Right ventricle myocardium inferior (tissue), 1 donor: ENCODE results near the gene MYO7A. TPM values are rescaled to one million over a fixed set of nuclear protein-coding genes. Genes with fewer than 3 reads are reported as not detected.

Experiments used
- ATAC-seq: fragments of 200-7000 bp; cut with Tn5 transposase; one replicate; pipeline ENCODE4 v1.9.1; 2020; ENCODE audit warnings: mild to moderate bottlenecking, moderate library complexity
- DNase-seq: peaks from one replicate; pipeline ENCODE4 v3.0.0; 2021; ENCODE audit errors: missing footprints
- intact Hi-C: fragments of 100-400 bp; cut with DNase I; formaldehyde crosslinking; loops from one replicate; pipeline ENCODE4 v1.11.0; 2022
- total RNA-seq: library from RNA; stranded (reverse); fragmentation: NEBNext Ultra II Directional; extraction: Animal tissue kit (Norgen Biotek cat#: 25700); gene quantifications from one replicate; pipeline ENCODE4 v1.2.1, GENCODE V29; 2021
- donor health status: DM: no; HTN: yes; CAD: no; lungs with severe emphysema.

Gene MYO7A
- total RNA-seq, 1 donor from 2014 or later, result 7.0 TPM

DNA sequence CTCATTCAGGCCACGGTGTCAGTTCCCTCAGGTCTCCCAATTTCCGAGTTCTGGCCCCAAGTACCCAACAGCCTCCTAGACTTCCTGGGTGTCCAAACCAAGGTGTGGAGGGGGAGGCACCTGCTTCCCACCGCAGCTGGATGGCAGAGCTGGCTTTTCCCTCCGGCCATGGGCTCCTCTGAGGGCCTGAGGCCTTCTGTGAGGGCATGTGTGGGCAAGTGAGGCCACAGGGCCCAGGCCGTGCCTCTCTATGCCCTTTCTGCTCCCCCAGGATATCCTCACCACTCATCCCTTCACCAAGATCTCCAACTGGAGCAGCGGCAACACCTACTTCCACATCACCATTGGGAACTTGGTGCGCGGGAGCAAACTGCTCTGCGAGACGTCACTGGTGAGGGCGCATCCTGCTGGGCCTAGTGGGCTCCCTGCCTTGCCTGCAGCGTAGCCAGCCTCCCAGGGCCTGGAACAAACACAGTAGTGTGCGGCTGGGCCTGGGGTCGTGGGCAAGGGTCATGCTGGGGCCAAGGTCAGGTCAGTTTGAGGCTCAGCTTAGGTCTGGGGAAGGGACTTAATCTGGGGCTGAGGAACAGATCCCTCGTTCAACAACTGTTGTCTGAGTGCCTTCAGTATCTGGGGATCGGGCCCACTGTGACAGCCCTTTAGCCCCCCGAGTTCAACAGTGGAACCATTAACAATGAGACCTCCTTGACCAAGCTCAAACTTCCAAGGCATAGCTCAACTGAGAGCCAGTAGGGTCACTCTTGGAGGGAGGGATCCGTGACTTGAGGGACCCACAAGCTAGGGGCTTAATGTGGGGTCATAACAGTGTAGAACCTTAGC lies 85.8 kb downstream of the MYO7A start:
- intact Hi-C loops, result no loop called here
- no peak for DNase-seq
- no peak for ATAC-seq

DNA sequence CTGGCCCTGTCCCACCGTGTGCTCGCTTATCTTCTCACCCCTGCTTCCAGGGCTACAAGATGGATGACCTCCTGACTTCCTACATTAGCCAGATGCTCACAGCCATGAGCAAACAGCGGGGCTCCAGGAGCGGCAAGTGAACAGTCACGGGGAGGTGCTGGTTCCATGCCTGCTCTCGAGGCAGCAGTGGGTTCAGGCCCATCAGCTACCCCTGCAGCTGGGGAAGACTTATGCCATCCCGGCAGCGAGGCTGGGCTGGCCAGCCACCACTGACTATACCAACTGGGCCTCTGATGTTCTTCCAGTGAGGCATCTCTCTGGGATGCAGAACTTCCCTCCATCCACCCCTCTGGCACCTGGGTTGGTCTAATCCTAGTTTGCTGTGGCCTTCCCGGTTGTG lies 86.5 kb downstream of the MYO7A start:
- DNase-seq (no peak), ATAC-seq (no peak)

DNA sequence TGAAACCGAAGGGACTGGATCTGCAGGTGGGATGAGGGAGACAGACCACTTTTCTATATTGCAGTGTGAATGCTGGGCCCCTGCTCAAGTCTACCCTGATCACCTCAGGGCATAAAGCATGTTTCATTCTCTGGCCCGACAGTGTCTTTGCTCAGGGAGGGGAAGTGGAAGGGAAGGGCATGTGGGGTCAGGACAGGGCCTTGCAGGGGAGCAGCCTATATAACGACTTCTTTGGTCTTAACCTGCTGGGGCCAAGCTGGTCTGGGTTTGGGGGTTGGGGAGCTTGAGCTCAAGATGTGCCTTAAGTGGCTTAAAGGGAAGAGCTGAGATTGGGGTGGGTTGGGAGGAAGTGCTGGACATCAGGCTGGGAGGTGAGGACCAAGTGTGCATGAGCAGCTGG lies 87.1 kb downstream of the MYO7A start:
- ATAC-seq (no peak), DNase-seq (no peak)
- intact Hi-C loops, result no loop called here

More for the DNA sequence above, 86.5 kb downstream of the MYO7A start:
- intact Hi-C loops, result no loop called here

DNA sequence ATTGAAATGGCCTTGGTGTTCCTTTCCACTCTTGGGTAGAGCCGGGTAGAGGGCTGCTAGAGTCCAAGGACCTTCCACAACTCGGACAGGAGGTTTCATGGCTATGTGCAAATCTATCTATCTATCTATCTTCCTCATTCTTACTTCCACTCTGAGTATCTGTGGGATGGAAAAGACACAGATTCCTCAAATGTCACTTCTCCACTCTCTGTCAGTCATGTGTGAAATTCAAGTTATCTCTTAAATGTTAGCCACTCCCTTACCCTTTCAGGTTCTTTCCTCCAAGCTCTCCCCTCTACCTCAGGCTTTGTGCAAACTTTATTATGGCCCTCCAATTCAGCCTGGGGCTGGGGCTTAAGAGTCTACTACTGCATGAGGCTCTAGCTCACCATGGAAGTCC lies 89.1 kb downstream of the MYO7A start:
- DNase-seq, result no peak
- intact Hi-C loops, result no loop called here
- ATAC-seq, result no peak

DNA sequence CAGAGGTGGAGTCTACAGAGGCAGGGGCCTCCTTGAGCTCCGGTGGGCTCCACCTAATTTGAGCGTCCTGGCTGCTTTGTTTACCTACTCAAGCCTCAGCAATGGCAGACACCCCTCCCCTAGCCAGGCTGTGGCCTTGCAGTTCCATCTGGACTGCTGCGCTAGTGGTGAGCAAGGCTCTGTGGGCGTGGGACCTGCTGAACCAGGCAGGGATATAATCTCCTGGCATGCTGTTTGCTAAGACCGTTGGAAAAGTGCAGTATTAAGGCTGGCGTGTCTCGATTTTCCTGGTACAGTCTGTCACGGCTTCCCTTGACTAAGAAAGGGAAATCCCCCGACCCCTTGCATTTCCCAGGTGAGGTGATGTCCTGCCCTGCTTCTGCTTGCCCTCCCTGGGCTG lies 95.8 kb downstream of the MYO7A start:
- no peak for DNase-seq
- intact Hi-C loops, result no loop called here
- no peak for ATAC-seq

DNA sequence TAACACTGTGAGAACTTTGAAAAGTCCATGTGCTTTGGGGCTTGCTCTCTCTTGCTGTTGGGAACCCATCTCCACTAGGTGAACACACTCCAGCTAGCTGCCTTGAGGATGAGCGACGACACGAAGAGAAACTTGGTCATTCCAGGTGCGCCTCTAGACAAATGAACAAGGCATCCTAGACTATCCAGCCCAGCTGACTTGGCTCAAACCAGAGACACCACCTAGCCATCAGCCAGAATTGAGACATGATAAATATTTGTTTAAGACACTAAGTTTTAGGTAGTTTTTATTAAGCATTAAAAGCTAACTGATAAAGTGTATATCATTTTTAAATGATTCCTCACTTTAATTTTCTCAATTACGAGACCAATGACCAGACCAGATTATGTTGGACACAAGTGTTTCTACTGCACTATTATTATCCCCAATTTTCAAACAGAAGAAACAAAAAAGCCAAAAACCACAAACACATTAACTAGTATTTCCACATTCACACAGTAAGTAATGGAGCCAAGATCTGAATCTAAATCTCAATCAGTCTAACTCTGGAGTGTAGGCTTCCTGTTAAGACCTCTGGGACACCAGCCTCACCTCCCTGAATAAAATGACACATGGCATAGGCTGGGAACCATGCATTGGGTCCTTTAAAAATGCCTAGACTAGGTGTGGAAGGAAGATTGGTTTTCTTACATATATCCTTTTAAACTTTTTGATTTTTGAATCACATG lies 103.0 kb downstream of the MYO7A start:
- DNase-seq (no peak), ATAC-seq (no peak)
- intact Hi-C loops, result no loop called here

DNA sequence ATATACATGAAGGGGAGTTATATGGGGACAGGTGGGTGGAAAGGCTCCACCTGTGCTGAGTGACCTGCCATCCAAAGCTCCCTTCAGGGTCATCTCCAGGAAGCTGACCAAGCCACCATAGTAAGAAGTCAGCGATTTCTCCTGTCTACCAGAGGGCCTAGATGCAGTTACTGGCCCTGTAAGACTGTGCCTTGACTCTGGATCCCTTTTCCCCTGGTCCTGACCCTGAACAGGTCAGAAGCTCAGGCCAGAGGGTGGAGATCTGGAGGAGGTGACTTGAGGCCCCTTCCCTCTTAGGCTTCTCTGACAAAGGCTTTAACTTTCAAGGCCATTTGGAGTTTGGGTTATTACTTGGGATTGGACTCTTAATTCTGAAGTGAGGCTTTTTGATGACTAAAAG lies 103.8 kb downstream of the MYO7A start:
- no peak for ATAC-seq
- no peak for DNase-seq
- intact Hi-C loops, result no loop called here

DNA sequence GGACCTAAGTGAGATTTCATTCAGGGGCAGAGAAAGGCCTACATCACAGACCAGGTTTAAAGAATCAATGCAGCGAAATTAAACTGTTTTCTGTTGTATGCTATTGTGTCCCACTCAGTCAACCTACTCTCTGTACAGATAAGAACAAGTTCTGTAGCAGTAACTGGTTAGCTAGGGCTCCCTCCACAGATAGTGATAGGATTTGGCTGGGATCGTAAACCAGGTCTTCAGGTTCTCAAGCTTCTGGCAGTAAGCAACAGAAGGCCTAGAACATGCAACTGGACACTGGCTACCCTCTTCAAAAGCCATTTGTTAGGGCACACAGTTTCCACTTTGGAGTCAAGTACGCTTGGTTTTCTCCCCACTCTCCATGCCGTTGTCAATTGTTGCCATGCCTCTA lies 104.2 kb downstream of the MYO7A start:
- DNase-seq, result no peak
- intact Hi-C loops, result no loop called here
- ATAC-seq, result no peak

DNA sequence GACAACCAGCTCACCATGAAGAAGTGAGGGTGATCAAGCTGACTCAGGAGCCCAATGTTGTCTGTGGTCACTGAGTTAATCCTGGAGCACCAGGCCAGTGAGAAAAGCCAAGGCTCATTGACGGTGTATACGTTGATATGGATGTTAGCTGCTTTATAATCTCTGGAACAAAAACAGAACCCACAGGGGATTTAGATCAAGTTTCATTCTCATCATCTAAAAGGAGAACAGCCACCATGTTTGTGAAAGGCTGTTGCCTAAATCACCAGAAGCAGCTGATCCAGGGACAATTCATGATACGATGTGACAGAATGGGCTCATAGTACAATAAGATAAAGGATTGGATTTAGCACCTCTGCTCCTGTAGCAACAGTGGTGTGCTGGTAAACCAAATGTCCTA lies 105.0 kb downstream of the MYO7A start:
- ATAC-seq, result no peak
- intact Hi-C loops, result no loop called here
- no peak for DNase-seq

DNA sequence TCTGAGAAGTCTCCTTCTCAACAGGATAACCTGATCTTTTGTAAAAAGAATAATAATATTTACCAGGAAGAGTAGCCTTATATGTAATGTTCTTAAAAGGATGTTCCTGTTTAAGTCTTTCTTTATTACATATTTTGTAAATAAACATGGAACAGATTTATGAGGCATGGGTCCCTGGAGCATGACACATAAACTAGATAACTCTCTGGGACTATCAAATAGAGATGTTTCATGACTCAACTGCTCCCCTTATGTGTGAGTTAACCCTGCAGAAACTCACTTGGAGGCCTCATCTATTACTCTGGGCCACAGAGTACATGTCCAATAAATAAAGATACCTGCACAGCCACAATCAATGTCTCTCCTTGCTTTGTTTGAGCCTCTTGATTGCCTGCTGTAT lies 108.9 kb downstream of the MYO7A start:
- ATAC-seq, result no peak

DNA sequence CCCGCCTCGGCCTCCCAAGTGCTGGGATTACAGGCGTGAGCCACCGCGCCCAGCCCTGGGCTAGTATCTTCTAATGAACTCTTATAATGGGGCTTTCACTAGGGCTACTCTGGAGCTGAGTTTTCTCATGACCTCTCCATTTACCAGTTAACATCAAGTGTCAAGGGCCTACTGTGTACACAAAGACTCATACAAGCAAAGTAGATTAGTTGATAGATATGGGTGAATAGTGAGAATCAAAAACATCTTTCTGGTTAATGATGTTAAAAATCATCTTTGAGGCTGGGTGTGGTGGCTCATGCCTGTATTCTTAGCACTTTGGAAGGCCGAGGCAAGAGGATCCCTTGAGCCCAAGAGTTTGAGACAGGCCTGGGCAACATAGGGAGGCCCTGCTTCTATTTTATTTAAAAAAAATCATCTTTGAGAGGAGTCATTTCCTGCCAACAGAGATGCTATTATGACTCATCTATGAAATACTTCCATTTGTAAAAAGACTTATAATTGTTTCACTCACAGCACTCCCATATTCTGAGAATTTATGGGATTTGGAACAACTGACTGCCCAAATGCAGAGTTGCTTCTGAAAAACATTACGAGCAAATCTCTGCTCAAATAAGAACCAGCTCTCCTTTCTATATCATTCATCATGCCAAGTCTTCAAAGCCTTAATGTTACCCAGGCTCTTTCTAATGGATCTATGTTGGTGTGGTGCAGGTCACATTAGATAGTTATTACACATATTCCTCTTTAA lies 116.4 kb downstream of the MYO7A start:
- DNase-seq (no peak), ATAC-seq (no peak)
- intact Hi-C loops, result no loop called here

More for the DNA sequence above, 108.9 kb downstream of the MYO7A start:
- intact Hi-C loops, result no loop called here
- no peak for DNase-seq

DNA sequence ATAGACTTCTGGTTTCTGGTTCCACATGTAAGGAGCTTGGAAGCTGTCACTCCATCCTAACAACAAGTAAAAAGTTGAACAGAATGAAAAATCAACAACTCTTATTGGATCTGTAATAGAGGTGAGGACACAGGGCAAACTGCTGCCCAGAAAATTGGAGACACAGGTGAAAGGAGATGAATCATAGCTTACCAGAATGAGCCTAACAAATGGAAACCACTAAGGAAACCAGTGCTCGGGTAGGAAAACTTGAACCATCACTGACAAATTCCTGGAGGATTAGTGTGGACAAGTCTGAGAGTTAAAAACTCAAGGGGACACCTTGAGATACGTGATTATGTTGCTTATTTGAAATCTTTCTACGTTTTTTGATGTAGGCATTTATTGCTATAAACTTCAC lies 121.4 kb downstream of the MYO7A start:
- DNase-seq (no peak), ATAC-seq (no peak)
- intact Hi-C loops, result no loop called here

DNA sequence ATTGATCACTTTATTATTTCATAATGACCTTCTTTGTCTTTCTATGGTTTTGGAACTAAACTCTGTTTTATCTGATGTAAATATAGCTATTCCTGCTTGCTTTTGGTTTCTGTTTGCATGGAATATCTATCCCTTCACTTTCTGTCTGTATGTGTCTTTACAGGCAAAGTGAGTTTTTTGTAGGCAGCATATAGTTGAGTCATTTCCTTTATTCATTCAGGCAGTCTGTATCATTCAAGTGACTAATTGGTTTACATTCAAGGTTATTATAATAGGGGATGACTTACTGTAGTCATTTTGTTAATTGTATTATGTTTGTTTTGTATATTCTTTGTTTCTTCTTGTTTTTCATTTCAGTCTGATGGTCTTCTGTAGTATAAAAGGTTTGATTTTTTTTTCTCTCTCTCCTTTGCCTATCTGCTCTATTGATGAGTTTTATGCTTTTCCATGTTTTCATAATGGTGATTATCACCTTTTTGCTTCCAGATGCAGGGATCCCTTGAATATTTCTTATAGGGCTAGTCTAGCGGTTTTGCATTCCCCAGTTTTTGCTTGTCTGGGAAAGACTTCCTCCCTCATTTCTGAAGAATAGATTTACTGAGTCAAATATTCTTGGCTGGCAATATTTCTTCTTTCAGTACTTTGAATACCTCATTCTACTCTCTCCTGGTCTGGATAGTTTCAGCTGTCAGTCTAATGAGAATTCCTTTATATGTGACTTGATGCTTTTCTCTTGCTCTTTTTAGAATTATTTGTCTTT lies 123.0 kb downstream of the MYO7A start:
- ATAC-seq, result no peak
- no peak for DNase-seq
- intact Hi-C loops, result no loop called here

DNA sequence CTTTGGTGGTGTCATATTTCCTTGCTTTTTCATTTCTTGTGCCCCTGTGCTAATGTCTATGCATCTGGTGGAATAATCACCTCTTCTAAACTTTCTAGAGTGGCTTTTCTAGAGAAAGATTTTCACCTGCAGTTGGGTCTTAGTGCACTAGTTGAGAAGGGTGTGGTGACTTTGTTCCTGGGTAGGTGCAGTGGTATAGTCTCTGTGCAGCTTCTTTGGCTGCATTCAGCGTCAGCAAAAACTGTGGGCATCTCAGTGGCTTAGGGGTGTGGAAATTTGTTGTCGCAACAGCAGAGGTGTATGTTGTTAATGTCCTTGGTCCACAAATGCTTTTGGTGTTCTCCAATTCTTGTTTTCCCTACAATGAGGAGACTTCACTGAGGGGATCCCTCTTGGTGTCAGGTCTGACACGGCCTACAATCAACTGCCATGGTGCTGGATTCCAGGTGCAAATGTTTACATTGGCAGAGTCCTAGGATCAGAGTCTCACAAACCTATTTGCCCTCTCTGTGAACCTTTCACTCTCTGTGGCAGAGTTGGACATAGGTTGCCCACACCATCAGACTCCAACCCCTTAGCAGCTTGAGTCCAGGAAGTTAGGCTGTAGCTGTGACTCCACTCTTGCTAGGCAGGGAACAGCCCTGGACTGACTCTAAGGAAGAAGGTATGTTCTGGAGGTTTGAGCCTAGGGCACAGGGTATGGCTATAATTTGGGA lies 124.7 kb downstream of the MYO7A start:
- DNase-seq (no peak), ATAC-seq (no peak)
- intact Hi-C loops, result no loop called here

DNA sequence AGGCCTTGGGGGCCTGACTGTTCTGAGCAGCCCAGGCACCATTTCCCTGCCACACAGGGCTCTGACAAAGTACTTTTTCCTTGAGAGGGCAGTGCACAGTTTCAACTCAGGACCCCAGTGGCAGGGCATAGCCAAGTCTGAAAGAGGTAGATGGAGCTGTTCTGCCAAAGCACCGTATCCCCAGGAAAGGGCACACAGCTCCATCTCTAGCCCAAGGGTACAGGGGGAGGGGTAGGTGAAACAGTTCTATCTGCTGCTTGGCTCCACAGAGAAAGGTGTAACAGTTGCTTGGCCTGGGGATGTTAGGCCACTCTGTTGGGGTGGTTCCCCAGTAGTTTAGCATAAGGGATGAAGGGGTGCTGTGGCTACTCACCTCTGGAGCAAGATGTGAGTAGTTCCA lies 125.6 kb downstream of the MYO7A start:
- intact Hi-C loops, result no loop called here
- DNase-seq (no peak), ATAC-seq (no peak)

DNA sequence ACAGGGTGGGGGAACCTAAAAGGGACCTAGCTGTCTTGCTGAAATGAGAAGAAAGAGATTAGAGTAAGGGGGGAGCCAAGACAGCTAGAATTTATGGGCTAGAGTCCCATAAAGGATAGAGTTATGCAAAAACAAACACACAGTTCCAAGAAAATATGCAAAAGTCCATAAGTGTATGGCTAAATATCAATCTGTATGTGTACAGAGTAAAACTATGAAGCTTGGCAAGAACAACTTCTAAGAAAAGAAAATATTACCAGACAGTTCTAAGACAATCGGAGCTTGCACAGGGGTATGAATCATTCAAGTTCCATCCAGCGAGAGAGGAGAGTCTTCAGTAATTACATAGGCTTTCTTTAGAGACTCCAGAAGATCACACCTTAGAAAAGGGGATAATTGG lies 131.6 kb downstream of the MYO7A start:
- intact Hi-C loops, result no loop called here
- no peak for DNase-seq
- no peak for ATAC-seq

DNA sequence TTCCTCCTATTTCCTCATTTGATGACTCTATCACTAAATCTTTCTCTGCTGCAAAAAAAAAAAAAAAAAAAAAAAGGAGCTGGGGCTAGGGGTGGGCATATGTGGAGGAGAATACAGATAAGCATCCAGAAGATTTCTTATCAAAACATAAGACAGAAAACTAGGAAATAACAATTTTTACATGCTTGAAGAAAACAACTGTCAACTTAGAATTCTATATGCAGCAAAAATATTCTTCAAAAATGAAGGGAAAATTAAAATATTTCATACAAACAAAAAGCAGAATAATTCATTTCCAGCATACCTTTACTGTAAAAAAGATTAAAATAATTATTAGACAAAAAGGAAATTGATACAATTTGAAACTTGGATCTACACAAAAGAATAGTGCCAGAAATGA lies 134.8 kb downstream of the MYO7A start:
- intact Hi-C loops, result no loop called here
- no peak for DNase-seq
- ATAC-seq, result no peak
